B cell (primary cell): Measurements from ENCODE around the gene PSPC1.

ENCODE experiments used
- EZH2 ChIP-seq: IDR thresholded peaks from 2 replicates; pipeline ENCODE4 v1.6.1; 2012; ENCODE audit warnings: borderline replicate concordance, low read depth, mild to moderate bottlenecking, moderate library complexity, low read length; ENCODE audit not compliant: insufficient read depth, poor library complexity, severe bottlenecking
- TF ChIP-seq, protein P1 (sequence below): fragments of 200-600 bp; IDR thresholded peaks from one replicate; pipeline ENCODE4 v1.8.0; 2022; ENCODE audit warnings: antibody characterized with exemption, mild to moderate bottlenecking

DNA sequence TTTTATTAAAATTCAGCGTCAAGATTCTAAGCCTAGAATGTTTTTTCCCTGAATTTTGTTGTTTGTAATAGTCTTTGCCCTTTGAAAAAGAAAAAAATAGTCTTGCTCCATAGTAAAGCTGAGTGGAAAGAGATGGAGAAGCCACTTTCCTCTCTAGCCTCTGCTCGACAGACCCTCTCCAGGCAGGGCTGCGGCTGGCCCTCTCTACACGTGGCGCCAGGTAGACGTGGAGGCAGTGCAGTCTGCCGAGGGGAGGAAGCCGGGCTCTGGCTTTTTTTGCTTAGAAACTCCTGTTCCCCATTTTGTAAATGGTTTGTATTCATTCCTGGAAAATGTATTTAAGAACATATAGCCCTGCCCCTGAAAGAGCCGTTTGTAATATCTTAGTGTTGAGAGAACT is 114.0 kb downstream of the PSPC1 start:
- TF ChIP-seq, protein P1, sequence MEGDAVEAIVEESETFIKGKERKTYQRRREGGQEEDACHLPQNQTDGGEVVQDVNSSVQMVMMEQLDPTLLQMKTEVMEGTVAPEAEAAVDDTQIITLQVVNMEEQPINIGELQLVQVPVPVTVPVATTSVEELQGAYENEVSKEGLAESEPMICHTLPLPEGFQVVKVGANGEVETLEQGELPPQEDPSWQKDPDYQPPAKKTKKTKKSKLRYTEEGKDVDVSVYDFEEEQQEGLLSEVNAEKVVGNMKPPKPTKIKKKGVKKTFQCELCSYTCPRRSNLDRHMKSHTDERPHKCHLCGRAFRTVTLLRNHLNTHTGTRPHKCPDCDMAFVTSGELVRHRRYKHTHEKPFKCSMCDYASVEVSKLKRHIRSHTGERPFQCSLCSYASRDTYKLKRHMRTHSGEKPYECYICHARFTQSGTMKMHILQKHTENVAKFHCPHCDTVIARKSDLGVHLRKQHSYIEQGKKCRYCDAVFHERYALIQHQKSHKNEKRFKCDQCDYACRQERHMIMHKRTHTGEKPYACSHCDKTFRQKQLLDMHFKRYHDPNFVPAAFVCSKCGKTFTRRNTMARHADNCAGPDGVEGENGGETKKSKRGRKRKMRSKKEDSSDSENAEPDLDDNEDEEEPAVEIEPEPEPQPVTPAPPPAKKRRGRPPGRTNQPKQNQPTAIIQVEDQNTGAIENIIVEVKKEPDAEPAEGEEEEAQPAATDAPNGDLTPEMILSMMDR = no peak
- TF ChIP-seq EZH2 = no peak
